ENCODE data around the gene IFT172. TPM values are rescaled to one million over a fixed set of nuclear protein-coding genes. Genes with fewer than 3 reads are reported as not detected.
"Not testable (repeated sequence)": the region's sequence is repeated elsewhere in the genome, so short reads cannot be mapped to it uniquely, and the experiment has no call there.

IFT172 gene
- total RNA-seq, 1 donor from 2014 or later, result 26.8 TPM

- no peak for DNase-seq (ENCODE audit: extremely low read depth, low read depth, low spot score)
Observed at GRCh38 chr2:27428213-27428977, 61.1 kb downstream of the IFT172 start, which contains the start of gene NRBP1. TSS of gene NRBP1 (plus strand) at chr2:27428631. CDS start at chr2:27433274, 4,643 bp downstream.

- no peak for DNase-seq (ENCODE audit: extremely low read depth, low read depth, low spot score)
Observed at GRCh38 chr2:27427863-27428212, 61.7 kb downstream of the IFT172 start.

DNA sequence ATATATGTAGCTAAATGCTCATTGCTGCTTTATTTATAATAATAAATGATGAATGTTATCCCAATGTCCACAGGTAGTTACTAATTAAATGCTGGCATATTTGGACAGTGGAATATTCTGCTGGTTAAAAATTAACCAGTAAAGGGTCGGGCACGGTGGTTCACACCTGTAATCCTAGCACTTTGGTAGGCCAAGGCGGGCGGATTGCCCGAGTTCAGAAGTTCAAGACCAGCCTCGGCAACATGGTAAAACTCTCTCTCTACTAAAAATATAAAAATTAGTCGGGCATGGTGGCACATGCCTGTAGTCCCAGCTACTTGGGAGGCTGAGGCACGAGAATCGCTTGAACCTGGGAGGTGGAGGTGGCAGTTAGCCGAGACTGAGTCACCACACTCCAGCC lies 64.5 kb downstream of the IFT172 start:
- not testable (repeated sequence) for DNase-seq (ENCODE audit: extremely low read depth, low read depth, low spot score)

- DNase-seq (ENCODE audit: extremely low read depth, low read depth, low spot score), result no peak
Observed at GRCh38 chr2:27422958-27423357, 66.6 kb downstream of the IFT172 start.

- no peak for DNase-seq (ENCODE audit: extremely low read depth, low read depth, low spot score)
Observed at GRCh38 chr2:27421660-27422250, 67.8 kb downstream of the IFT172 start.

- DNase-seq (ENCODE audit: extremely low read depth, low read depth, low spot score), result no peak
Observed at GRCh38 chr2:27420996-27421395, 68.5 kb downstream of the IFT172 start.

- DNase-seq (ENCODE audit: extremely low read depth, low read depth, low spot score), result no peak
Observed at GRCh38 chr2:27416151-27416550, 73.4 kb downstream of the IFT172 start.

- DNase-seq (ENCODE audit: extremely low read depth, low read depth, low spot score), result no peak
Observed at GRCh38 chr2:27412419-27413152, 77.0 kb downstream of the IFT172 start.

DNA sequence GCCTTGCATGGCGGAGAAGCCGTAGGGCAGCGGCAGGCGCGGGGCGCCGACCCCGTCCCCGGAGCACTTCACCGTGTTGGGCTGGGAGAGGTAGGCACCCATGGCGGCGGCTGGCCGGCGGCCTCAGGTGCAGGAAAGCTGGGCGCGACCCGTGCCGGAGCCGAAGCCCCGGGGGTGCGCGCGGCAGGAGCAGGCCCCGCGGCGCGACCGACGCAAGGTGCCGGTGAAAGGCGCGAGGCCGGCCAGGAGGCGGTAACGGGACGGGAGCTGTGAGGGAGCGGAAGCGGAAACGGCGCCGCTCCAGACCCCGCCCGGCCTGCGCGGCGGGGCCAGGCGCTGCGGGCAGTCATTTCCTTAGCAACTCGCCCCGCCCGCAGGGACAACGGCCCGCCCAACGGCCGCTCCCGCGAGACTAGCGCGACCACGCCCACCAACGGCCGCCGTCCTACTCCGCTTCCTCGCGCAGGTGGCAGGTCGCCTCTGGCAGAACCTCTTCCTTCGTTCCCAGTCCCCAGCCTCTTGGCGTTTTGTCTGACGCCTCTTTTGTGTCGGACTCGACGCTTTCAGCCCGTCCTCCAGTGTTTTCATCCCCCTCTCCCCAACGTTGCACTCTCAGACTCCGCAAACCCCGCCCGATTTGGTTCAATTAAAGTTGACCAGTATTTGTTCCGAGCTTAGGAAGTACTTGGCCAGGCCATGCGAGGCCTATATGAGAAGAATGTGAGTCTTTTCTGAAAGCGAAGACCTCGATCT lies 80.0 kb downstream of the IFT172 start, which contains the start of gene PPM1G:
PPM1G (minus strand) TSS at position 271 of the 753 bp plus-strand sequence; CDS start at position 102, 169 bp downstream.
- no peak for DNase-seq (ENCODE audit: extremely low read depth, low read depth, low spot score)

GRCh38 chr2:27408601-27409320 lies 80.8 kb downstream of the IFT172 start:
- DNase-seq (ENCODE audit: extremely low read depth, low read depth, low spot score), result no peak

DNA sequence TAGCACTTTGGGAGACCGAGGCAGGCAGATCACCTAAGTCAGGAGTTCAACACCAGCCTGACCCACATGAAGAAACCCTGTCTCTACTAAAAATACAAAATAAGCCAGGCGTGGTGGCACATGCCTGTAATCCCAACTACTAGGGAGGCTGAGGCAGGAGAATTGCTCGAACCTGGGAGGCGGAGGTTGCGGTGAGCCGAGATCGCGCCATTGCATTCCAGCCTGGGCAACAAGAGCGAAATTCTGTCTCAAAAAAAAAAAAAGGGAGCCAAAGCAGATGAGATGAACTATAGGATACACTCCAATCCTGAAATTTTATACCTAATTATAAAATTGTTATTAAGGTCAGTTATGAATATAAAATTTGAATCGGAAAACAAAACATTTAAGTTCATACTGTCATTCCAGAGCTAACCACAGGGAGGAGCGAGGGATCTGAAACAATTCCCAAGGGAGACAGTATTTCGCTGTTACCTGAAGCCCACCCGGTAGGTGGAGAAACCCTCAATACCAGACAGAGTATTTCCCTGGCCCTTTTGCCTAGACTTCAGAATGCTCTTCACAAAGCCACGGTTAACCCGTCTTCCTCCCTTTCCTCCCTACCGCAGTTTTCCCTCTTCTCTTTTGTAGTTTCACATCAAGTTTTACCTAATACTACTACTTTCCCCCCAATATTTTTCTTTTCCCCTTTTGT lies 81.6 kb downstream of the IFT172 start:
- no peak for DNase-seq (ENCODE audit: extremely low read depth, low read depth, low spot score)

DNA sequence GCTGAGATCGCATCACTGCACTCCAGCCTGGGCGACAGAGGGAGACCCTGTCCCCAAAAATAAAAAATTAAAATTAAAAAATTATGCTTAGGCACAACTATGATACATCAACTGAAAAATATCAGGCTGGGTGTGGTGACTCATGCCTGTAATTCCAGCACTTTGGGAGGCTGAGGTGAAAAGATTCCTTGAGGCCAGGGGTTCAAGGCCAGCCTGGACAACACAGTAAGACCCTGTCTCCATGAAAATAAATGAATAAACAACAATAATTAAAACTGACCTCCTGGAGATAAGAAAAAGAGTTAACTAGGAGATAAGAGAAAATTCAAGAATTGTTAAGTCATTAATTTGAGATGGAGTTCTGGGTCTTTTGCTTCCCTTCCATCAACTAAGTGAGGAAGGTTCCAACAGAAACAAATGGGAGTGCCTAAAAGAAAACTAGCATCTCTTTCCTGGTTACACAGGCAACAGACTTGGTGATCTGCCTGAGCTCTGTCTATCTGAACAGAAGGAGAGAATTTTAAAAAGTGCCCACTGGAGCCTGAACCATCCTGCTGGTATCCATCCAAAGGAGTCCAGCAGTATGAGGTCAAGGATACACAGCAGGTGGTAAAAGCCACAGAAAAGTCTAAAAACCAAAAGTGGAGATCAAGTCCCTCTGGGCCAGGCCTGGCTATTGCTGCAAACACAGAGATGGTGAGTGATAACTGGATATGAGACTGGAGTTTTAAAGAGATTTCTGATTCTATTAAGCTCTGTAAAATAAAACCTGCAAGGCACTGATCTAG lies 89.0 kb downstream of the IFT172 start:
- DNase-seq (ENCODE audit: extremely low read depth, low read depth, low spot score), result no peak

GRCh38 chr2:27398962-27399361 lies 90.6 kb downstream of the IFT172 start:
- DNase-seq (ENCODE audit: extremely low read depth, low read depth, low spot score), result no peak

Other genes starting within 250 kb of the IFT172 start
- gene SLC30A3, start 226.7 kb downstream of the IFT172 start, total RNA-seq, result 5.9 and 6.5 TPM in 2 replicates
- gene DNAJC5G, start 214.3 kb downstream of the IFT172 start, total RNA-seq, result 0.47 TPM in 1 of 2 replicates, not detected in the other
- 0.12 TPM in 1 of 2 replicates, not detected in the other for gene TRIM54, start 207.3 kb downstream of the IFT172 start, total RNA-seq
- 1.4 TPM in 1 of 2 replicates, not detected in the other for gene UCN, start 181.3 kb downstream of the IFT172 start, total RNA-seq
- gene MPV17, start 166.6 kb downstream of the IFT172 start, total RNA-seq, result 103 and 117 TPM in 2 replicates
- 41.4 and 43.8 TPM in 2 replicates for gene GTF3C2, start 133.0 kb downstream of the IFT172 start, total RNA-seq
- 44.4 and 53.2 TPM in 2 replicates for gene EIF2B4, start 119.4 kb downstream of the IFT172 start, total RNA-seq
- 86.8 and 108 TPM in 2 replicates for gene SNX17, start 119.1 kb downstream of the IFT172 start, total RNA-seq
- 10.0 and 10.7 TPM in 2 replicates for gene ZNF513, start 109.0 kb downstream of the IFT172 start, total RNA-seq
- 91.9 and 98.8 TPM in 2 replicates for gene PPM1G, start 80.2 kb downstream of the IFT172 start, total RNA-seq
- 117 and 130 TPM in 2 replicates for gene NRBP1, start 61.1 kb downstream of the IFT172 start, total RNA-seq
- gene KRTCAP3, start 47.4 kb downstream of the IFT172 start, total RNA-seq, result not detected in 2 replicates
- gene FNDC4, start 5.5 kb upstream of the IFT172 start, total RNA-seq, result 27.5 and 34.3 TPM in 2 replicates
- gene GCKR, start 7.1 kb upstream of the IFT172 start, total RNA-seq, result 0.88 and 1.8 TPM in 2 replicates
- 18.8 and 24.9 TPM in 2 replicates for gene ZNF512, start 93.3 kb upstream of the IFT172 start, total RNA-seq
- 0.29 and 1.5 TPM in 2 replicates for gene CCDC121, start 139.3 kb upstream of the IFT172 start, total RNA-seq
- 32.7 and 48.1 TPM in 2 replicates for gene GPN1, start 139.3 kb upstream of the IFT172 start, total RNA-seq
- 13.9 and 20.7 TPM in 2 replicates for gene SUPT7L, start 173.9 kb upstream of the IFT172 start, total RNA-seq
- 18.1 and 26.4 TPM in 2 replicates for gene SLC4A1AP, start 174.1 kb upstream of the IFT172 start, total RNA-seq